Hepatocyte (in vitro differentiated cells): ENCODE results near the gene TUBB2A.

Experiments
- CTCF ChIP-seq: fragments of 200-600 bp; sonication (generic); IDR thresholded peaks from 2 replicates; pipeline ENCODE4 v1.5.1; 2016; ENCODE audit warnings: antibody characterized with exemption, mild to moderate bottlenecking; ENCODE audit not compliant: poor library complexity
- EZH2 ChIP-seq: fragments of 200-600 bp; sonication (generic); IDR thresholded peaks from 2 replicates; pipeline ENCODE4 v1.6.1; 2016; ENCODE audit warnings: antibody characterized with exemption, mild to moderate bottlenecking, borderline replicate concordance
- EZH2phosphoT487 ChIP-seq: fragments of 200-600 bp; sonication (generic); IDR thresholded peaks from one replicate; pipeline ENCODE4 v1.6.1; 2018; ENCODE audit warnings: antibody characterized with exemption, mild to moderate bottlenecking, low read depth, moderate library complexity; ENCODE audit not compliant: unreplicated experiment, severe bottlenecking

GRCh38 chr6:3152689-3153088 is 4.7 kb downstream of the TUBB2A start:
- TF ChIP-seq EZH2, result no peak
- no peak for TF ChIP-seq CTCF
- TF ChIP-seq EZH2phosphoT487, result no peak
